PFSK-1 (cell line): ENCODE measurements around the gene PLD5.

ENCODE experiments used
- SIN3A ChIP-seq: IDR thresholded peaks from 2 replicates; pipeline ENCODE4 v1.6.1; 2012; ENCODE audit warnings: mild to moderate bottlenecking, low read length, moderate library complexity, borderline replicate concordance; ENCODE audit not compliant: insufficient read depth
- TAF1 ChIP-seq: IDR thresholded peaks from 2 replicates; pipeline ENCODE4 v1.6.1; 2012; ENCODE audit warnings: low read length, control low read depth, borderline replicate concordance; ENCODE audit not compliant: insufficient read depth

DNA sequence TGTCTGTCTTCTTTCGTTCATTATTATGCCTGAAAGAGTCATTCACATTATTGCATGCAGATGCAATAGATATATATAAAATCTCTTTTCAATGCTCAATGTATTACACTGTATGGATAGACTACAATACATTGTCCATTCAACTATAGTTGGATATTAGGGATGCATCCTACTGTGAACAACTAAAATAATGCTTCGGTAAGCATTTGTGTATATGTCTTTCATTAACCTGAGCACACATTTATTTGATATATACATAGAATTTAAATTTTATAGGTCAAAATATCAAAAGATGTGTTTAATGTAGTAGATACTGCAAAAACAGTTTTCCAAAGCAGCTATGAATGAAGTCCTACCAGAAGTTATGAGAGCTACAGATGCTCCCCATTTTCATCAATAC lies 8.9 kb downstream of the PLD5 start:
- TF ChIP-seq SIN3A (no peak), TAF1 (no peak)
